Measurements from ENCODE around the gene OR2T1.
"Not testable (repeated sequence)": the region's sequence is repeated elsewhere in the genome, so short reads cannot be mapped to it uniquely, and the experiment has no call there.

GRCh38 chr1:248449821-248450465 lies 47.1 kb downstream of the OR2T1 start:
- TF ChIP-seq CTCF (IDR thresholded peaks at IDR 0.05; ENCODE audit: low read length); EZH2 (IDR thresholded peaks at IDR 0.05; ENCODE audit: borderline replicate concordance, low read length): not testable (repeated sequence)

All from OCI-LY1 (cell line).